HG02610 (cell line): ENCODE data around the gene PCDHB13.
"Not testable (repeated sequence)": the region's sequence is repeated elsewhere in the genome, so short reads cannot be mapped to it uniquely, and the experiment has no call there.

Experiments
- ATAC-seq: cut with Tn5 transposase; IDR thresholded peaks from one replicate; pipeline ENCODE4 v1.9.1; 2021; ENCODE audit warnings: mild to moderate bottlenecking, moderate library complexity; ENCODE audit not compliant: unreplicated experiment

The PCDHB13 gene

GRCh38 chr5:141201126-141201525 is 12.6 kb upstream of the PCDHB13 start:
- ATAC-seq: not testable (repeated sequence)

DNA sequence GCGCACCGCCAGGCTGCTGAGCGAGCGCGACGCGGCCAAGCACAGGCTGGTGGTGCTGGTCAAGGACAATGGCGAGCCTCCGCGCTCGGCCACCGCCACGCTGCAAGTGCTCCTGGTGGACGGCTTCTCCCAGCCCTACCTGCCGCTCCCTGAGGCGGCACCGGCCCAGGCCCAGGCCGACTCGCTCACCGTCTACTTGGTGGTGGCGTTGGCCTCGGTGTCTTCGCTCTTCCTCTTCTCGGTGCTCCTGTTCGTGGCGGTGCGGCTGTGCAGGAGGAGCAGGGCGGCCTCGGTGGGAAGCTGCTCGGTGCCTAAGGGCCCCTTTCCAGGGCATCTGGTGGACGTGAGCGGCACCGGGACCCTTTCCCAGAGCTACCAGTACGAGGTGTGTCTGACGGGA is 12.1 kb upstream of the PCDHB13 start:
- not testable (repeated sequence) for ATAC-seq

GRCh38 chr5:141208478-141208877 is 5.2 kb upstream of the PCDHB13 start, which contains the start of gene PCDHB12:
Gene PCDHB12 (plus strand): TSS chr5:141208719. CDS start chr5:141208908, 189 bp downstream.
- no peak for ATAC-seq

GRCh38 chr5:141210281-141210680 is 3.4 kb upstream of the PCDHB13 start:
- not testable (repeated sequence) for ATAC-seq

DNA sequence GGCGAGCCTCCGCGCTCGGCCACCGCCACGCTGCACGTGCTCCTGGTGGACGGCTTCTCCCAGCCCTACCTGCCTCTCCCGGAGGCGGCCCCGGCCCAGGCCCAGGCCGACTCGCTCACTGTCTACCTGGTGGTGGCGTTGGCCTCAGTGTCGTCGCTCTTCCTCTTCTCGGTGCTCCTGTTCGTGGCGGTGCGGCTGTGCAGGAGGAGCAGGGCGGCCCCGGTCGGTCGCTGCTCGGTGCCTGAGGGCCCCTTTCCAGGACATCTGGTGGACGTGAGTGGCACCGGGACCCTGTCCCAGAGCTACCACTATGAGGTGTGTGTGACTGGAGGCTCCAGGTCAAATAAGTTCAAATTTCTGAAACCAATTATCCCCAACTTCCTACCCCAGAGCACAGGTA is 2.9 kb upstream of the PCDHB13 start:
- ATAC-seq: not testable (repeated sequence)

GRCh38 chr5:141214583-141214982 is 864 bp downstream of the PCDHB13 start:
- not testable (repeated sequence) for ATAC-seq

DNA sequence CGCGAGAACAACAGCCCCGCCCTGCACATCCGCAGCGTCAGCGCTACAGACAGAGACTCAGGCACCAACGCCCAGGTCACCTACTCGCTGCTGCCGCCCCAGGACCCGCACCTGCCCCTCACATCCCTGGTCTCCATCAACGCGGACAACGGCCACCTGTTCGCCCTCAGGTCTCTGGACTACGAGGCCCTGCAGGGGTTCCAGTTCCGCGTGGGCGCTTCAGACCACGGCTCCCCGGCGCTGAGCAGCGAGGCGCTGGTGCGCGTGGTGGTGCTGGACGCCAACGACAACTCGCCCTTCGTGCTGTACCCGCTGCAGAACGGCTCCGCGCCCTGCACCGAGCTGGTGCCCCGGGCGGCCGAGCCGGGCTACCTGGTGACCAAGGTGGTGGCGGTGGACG is 1.8 kb downstream of the PCDHB13 start:
- not testable (repeated sequence) for ATAC-seq

DNA sequence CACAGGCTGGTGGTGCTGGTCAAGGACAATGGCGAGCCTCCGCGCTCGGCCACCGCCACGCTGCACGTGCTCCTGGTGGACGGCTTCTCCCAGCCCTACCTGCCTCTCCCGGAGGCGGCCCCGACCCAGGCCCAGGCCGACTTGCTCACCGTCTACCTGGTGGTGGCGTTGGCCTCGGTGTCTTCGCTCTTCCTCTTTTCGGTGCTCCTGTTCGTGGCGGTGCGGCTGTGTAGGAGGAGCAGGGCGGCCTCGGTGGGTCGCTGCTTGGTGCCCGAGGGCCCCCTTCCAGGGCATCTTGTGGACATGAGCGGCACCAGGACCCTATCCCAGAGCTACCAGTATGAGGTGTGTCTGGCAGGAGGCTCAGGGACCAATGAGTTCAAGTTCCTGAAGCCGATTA is 2.3 kb downstream of the PCDHB13 start:
- not testable (repeated sequence) for ATAC-seq

GRCh38 chr5:141223112-141223783 is 9.5 kb downstream of the PCDHB13 start, which contains the start of gene PCDHB14:
Gene PCDHB14 (plus strand): TSS chr5:141223343. CDS start chr5:141223506, 163 bp downstream.
- no peak for ATAC-seq

DNA sequence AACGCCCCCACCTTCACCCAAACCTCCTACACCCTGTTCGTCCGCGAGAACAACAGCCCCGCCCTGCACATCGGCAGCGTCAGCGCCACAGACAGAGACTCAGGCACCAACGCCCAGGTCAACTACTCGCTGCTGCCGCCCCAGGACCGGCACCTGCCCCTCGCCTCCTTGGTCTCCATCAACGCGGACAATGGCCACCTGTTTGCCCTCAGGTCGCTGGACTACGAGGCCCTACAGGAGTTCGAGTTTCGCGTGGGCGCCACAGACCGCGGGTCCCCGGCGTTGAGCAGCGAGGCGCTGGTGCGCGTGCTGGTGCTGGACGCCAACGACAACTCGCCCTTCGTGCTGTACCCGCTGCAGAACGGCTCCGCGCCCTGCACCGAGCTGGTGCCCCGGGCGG is 11.1 kb downstream of the PCDHB13 start:
- not testable (repeated sequence) for ATAC-seq

- ATAC-seq: not testable (repeated sequence)
These were observed 11.7 kb downstream of the PCDHB13 start for GRCh38 chr5:141225421-141225820.

DNA sequence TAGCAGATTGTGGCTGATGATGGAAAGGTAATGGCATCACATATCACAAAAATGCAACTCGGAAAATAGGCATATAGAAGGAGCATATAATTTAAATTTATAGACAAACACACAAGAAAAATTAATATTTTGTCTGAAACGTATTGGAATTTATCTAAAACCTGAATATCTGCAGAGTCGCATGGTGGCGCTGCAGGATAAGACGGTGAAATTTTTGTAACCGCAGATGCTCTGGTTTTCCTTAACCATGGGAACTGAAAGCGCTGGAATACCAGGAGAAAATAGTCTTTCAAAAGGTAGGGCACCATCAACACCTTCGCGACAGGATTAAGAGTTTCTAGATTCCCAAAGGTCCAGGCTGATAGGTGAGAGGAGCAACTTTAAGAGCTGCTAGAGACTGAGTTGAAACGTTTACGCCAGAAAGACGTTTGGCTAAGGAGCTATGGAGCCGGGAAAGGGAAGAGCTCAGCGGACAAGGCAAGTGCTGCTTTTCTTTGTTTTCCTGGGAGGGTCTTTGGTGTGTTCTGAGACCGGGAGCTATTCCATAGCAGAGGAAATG is 20.5 kb downstream of the PCDHB13 start:
- no peak for ATAC-seq

- ATAC-seq: not testable (repeated sequence)
These were observed 22.2 kb downstream of the PCDHB13 start for GRCh38 chr5:141235922-141236321.

DNA sequence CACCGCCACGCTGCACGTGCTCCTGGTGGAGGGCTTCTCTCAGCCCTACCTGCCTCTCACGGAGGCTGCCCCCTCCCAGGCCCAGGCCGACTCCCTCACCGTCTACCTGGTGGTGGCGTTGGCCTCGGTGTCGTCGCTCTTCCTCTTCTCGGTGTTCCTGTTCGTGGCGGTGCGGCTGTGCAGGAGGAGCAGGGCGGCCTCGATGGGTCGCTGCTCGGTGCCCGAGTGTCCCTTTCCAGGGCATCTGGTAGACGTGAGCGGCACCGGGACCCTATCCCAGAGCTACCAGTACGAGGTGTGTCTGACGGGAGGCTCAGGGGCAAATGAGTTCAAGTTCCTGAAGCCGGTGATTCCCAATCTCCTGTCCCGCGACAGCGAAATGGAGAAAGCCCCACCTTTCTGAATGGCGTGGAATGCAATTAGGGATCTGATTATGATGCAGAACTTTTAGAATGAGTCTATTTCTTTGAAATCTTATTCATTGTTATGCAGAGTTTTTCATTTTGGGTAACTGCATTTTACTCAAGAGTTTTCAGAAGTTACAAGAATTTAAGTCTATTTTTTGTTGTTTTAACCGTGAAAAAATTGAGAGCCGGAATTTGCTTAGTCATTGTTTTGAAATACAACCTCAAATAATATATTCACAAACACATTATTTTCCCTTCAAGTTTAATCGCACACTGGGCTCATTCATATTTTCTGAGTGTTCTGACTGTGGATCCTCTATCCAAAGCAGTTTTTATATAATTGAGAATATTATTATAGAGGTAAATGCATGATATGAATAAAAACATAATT is 23.0 kb downstream of the PCDHB13 start:
- no peak for ATAC-seq

DNA sequence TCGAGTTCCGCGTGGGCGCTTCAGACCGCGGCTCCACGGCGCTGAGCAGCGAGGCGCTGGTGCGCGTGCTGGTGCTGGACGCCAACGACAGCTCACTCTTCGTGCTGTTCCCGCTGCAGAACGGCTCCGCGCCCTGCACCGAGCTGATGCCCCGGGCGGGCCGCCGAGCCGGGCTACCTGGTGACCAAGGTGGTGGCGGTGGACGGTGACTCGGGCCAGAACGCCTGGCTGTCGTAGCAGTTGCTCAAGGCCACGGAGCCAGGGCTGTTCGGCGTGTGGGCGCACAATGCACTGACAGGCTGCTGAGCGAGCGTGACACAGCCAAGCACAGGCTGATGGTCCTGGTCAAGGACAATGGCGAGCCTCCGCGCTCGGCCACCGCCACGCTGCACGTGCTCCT is 27.8 kb downstream of the PCDHB13 start:
- ATAC-seq: no peak

DNA sequence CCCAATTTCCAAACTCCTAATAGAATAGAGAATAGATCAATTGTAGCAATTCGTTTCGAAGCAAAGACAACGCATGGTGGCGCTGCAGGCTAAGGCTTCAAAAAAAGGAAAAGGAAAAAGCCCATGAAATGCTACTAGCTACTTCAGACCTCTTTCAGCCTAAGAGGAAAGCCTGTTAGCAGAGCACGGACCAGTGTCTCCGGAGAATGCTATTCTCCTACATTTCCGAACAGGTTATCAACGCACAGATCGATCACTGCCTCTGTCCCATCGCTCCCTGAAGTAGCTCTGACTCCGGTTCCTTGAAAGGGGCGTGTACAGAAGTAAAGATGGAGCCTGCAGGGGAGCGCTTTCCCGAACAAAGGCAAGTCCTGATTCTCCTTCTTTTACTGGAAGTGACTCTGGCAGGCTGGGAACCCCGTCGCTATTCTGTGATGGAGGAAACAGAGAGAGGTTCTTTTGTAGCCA is 31.6 kb downstream of the PCDHB13 start, which contains the start of gene PCDHB15:
PCDHB15 (plus strand) TSS at position 146 of the 468 bp plus-strand sequence; CDS start at position 330, 184 bp downstream.
- ATAC-seq: no peak

- ATAC-seq: not testable (repeated sequence)
These were observed 33.3 kb downstream of the PCDHB13 start for GRCh38 chr5:141246971-141247370.

- not testable (repeated sequence) for ATAC-seq
These were observed 33.7 kb downstream of the PCDHB13 start for GRCh38 chr5:141247434-141247833.

- ATAC-seq: no peak
These were observed 36.9 kb downstream of the PCDHB13 start for GRCh38 chr5:141250576-141250975.

GRCh38 chr5:141258464-141258863 is 44.7 kb downstream of the PCDHB13 start:
- no peak for ATAC-seq

GRCh38 chr5:141258948-141259347 is 45.2 kb downstream of the PCDHB13 start:
- ATAC-seq: no peak
